GM18505 (cell line): ENCODE results near the gene MCM7.

Experiments
- ATAC-seq: cut with Tn5 transposase; IDR thresholded peaks from one replicate; pipeline ENCODE4 v1.9.1; 2021; ENCODE audit not compliant: unreplicated experiment
- POLR2A ChIP-seq: IDR thresholded peaks from 4 replicates; pipeline ENCODE4 v1.6.1; 2011; ENCODE audit warnings: borderline replicate concordance; ENCODE audit not compliant: insufficient read depth, insufficient read length; ENCODE audit errors: extremely low read depth

The MCM7 gene

DNA sequence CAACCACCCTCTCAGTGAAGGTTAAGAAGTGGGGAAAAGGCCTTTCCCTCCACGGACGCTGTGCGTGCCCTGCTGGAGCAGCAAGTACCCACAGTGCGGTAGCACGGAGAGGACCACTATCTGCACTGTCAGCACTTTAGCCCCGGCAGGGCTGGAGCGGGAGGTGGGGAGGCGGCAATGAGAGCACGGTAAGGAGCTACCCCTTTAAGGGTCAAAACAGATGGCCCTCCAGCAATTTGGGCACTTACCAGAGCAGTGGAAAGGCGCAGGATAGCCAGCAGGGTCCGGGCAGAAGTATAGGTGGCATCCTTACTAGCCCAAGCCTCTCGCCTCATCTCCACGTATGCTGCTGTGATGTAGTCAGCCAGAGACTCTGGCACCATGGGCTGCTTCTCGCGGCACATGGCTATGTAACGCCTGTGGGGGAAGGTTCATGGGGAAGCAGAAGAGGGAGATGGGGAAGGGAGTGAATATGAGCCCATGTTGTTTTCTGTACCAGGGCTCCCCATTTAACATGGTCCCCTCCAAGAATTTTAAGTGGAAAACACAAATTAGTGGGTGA lies 7.2 kb downstream of the MCM7 start:
- ATAC-seq: no peak
- TF ChIP-seq POLR2A: peak; percentile 14

DNA sequence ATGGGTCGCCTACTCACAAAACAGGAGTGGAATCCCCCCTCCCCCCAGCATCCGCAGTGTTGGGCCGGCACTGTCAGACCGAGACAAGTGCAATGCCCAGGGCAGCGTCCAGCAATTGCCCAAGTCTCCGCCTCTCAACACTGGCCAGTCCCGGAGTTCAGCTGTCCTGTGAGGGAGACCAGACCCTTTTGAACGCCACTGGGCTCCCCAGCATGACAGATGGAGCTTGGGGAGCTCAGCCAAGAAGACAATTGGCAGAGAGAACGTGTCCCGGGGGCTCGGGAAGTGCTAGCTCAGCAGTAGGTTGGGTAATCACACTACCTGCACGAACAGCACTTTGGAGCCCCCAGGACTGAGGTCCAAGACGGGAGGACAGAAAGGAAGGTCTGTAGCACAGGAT lies 7.7 kb downstream of the MCM7 start:
- no peak for ATAC-seq

DNA sequence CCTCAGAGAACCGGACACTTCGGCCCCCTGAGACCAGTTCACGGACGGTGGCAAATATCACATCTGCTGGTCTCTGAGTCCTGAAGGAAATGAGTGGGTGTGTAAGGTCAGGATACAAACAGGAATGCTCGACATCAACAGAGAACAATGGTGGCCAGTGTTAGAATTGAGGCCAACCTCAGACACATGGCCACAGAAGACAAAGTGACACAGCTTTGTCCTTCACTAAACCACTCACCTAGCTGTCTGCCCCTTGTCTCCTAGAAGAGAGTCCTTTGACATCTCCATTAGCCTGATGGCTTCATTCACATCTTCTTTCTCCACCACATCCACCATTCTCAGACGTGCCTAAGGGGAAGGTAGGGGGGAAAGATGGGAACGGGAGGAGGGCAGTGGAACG lies 8.1 kb downstream of the MCM7 start:
- no peak for TF ChIP-seq POLR2A
- no peak for ATAC-seq

More for the DNA sequence above, 7.7 kb downstream of the MCM7 start:
- no peak for TF ChIP-seq POLR2A

DNA sequence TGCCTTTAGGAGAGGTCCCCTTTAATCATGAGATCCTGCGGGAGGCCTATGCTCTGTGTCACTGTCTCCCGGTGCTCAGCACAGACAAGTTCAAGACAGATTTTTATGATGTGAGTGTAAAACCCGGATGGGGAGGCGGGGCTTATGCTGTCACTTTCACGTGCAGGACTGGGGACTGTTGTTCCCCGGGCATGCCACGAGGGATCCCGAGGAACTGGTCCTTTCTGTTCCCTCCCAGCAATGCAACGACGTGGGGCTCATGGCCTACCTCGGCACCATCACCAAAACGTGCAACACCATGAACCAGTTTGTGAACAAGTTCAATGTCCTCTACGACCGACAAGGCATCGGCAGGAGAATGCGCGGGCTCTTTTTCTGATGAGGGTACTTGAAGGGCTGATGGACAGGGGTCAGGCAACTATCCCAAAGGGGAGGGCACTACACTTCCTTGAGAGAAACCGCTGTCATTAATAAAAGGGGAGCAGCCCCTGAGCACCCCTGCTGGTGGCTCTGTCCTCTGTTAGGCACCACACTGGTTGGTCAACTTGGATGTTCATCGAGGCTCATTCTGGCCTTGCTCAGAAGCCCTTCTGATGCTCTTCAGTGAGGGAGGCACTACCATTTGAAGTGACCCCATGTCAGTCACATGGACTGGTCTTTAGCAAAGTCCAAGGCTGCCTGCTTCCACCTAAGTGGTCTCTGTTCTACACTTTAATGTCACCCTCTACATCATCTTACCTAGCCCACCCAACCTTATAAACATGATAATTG lies 9.6 kb downstream of the MCM7 start:
- no peak for ATAC-seq
- no peak for TF ChIP-seq POLR2A

DNA sequence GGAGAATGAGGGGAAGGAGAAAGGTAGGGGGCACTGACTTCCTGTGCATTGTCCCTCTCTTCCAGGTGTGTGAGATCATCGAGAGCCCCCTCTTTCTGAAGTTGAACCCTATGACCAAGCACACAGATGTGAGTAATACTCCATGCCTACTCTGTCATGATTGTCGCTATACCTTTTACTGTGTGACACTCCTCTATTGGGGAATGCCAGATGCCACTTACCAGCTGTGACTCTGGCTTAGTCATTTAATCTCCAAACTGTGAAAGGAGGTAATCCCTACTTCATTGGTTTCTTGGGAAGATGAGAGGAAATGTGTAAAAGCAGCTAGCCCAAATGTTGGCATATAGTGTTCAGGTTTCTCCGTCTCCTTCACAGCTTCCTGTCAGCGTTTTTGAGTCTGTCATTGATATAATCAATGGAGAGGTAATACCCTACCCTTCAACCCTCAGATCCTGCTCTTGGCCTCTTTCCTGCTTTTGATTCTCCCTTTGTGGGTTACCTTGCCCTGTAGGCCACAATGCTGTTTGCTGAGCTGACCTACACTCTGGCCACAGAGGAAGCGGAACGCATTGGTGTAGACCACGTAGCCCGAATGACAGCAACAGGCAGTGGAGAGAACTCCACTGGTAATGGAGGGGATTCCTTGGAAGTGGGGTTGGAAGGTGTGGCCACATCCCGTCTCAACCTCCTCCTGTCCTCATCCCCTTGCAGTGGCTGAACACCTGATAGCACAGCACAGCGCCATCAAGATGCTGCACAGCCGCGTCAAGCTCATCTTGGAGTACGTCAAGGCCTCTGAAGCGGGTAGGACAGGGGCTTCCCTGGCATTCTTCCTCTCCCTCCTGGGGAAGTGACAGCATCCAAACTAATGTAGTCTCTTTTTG lies 10.4 kb downstream of the MCM7 start:
- TF ChIP-seq POLR2A: no peak
- no peak for ATAC-seq

DNA sequence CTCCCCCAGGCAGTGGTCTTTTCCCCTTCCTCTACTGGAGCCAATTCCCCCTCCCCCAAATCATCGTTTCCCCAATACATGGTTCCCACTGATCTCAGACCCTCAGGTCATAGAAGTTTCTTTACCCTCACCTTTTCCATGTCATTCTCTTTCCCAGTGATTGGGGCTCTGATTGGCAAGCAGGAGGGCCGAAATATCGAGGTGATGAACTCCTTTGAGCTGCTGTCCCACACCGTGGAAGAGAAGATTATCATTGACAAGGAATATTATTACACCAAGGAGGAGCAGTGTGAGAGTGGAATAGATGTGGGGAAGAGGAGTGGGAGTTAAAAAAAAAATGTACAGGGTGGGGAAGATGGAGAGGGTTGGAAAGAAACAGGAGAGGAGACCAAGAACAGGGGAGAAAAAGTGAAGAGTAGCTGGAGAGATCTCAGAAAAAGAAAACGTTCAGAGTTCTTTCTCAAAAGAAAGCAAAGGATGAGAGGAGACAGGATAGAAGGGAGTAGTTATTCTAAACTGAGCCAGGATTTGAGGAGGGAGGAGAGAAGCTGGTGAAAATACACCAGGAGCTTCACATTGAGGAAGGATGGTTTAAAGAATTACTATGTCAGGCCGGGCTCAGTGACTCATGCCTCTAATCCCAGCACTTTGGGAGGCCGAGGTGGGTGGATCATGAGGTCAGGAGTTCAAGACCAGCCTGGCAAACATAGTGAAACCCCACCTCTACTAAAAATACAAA lies 11.6 kb downstream of the MCM7 start:
- no peak for TF ChIP-seq POLR2A
- no peak for ATAC-seq

DNA sequence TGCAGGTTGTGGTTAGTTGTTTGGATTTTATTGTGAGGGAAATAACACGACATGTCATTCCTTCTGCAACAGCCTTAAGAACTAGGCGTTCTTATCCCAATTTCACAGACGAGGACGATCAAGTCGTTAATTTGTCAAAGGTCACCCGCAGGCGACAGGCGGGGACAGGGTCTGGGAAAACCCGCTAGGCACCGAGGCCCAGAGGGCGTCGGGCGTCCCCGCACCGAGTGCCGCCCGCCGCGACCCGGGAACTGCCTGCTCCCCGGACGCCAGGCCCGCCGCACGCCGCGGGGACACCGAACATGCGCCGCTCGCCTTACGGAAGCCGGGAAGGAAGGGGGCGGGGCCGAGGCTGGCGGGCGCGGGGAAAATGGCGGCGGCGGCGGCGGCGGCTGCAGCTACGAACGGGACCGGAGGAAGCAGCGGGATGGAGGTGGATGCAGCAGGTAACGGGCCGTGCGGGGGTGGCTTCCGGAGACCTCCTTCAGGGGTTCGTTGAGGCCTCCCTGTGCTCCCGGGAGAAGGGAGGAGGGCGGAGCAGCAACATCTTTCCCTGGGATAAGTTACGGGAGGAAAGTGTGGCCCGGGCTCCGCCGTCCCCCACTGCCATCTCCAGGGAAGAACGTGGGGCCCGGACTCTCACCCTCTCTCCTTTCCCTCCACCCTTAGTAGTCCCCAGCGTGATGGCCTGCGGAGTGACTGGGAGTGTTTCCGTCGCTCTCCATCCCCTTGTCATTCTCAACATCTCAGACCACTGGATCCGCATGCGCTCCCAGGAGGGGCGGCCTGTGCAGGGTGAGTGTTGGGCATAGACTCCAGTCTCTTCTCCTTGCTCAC lies 12.4 kb downstream of the MCM7 start, which contains the start of gene COPS6:
Gene COPS6 (plus strand): TSS at position 349 of the 837 bp plus-strand sequence. CDS start 22 bp downstream, at position 371.
- peak; percentile 60 for ATAC-seq
- peak; percentile 95 for TF ChIP-seq POLR2A

DNA sequence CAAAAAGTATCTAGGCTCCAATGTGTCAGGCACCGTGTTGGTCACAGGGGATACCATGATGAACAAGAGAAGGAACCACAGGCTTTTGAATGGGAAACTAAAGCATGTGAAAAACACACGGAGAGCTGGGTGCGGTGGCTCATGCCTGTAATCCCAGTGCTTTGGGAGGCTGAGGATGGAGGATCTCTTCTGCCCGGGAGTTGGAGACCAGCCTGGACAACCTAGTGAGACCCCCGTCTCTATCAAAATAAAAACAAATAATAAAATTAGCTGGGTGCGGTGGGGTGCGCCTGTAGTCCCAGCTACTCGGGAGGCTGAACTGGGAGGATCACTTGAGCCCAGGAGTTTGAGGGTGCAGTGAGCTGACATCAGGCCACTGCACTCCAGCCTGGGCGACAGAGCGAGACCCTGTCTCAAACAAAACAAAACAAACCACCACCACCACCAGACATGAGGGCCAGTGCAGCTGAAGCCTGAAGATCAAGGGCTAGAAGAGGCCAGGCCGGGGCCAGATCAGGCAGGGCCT lies 13.0 kb downstream of the MCM7 start:
- TF ChIP-seq POLR2A: no peak
- peak; percentile 22 for ATAC-seq

DNA sequence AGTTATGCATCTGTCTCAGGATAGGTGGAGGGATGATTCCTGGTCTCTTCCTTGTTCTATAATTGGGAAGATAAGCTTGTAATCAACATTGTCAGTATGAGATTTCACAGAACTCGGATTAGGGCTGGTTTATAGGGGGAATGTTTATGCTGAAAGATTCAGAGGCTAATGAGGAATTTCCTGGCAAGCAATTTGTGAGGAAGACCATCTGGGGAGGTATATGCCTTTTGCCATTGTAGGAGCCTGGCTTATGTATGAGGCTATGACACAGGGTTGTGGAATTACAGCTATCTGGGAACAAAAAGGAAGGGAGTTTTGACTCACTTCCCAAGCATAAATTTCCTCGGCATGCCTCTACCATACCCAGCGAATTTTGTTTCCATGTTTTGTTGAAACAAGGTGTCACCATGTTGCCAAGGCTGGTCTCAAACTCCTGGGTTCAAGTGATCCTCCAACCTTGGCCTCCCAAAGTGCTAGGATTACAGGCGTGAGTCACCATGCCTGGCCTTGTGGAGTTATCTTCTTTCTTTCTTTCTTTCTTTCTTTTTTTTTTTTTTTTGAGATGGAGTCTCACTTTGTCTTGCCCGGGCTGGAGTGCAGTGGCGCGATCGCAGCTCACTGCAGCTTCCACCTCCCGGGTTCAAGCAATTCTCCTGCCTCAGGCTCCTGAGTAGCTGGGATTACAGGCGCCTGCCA lies 14.0 kb downstream of the MCM7 start:
- ATAC-seq: no peak
- TF ChIP-seq POLR2A: no peak

DNA sequence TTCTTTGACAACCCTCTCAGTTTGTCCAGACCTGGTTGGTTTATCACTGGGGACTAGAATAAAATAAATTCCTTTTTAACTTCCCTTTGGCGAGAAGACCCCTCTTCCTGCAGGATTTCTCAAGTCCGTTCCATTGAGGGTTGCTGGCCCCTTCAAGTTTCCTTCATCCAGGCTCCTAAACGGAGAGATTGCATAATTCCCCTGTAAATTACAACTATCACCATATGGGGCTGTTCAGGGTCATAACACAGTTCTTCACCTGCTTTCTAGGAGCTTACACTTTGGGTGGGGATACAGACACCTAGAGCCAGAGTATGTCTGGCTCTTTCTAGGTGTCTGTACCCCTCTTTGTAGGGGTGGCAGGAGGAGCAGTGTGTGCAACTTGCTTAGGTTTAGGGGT lies 15.7 kb downstream of the MCM7 start:
- TF ChIP-seq POLR2A: no peak
- ATAC-seq: no peak

DNA sequence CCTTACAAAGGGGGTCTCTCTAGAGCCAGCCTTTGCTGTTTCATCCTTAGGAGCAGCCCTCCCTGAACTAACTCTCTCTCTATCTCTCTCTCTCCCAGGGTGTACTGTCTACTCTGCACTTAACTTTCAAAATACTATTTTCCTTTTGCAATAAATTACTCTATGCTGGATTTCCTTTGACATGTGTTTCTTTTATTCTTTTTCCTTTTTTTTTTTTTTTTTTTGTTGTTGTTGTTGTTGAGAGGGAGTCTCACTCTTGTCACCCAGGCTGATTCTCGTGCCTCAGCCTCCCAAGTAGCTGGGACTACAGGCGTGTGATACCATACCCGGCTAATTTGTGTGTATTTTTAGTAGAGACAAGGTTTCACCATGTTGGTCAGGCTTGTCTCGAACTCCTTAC lies 18.2 kb downstream of the MCM7 start:
- no peak for ATAC-seq
- no peak for TF ChIP-seq POLR2A

DNA sequence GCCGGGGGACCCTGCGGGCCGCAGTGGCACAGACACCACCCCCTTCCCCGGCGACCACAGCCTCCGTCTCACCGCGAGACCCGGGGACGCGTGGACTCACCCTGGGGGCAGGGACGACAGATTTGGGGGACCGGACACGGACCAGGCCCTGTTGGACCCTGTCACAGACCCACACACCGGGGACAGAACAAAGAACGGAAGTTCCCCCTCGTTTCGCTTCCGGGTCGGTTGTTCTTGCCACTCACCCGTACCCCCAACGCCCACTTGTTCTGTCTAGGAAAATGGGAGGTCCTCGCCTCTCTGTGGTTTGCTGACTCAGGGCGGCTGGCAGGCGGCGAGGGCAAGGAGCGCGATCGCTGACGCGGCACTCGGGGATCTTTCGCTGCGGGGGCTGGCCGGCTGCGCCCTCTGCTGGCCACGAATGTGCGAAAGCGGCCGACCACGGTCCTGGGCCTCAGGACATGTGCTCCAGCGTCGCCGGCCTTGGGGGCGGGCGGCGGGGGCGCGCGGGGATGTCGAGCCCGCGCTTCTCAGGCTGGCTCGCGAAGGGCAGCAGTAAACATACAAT lies 19.6 kb downstream of the MCM7 start, which contains the start of gene ZNF3:
Gene ZNF3 (minus strand): TSS at position 189 of the 568 bp plus-strand sequence. CDS start 4,366 bp downstream, outside the sequence.
- ATAC-seq: peak; percentile 68
- peak; percentile 83 for TF ChIP-seq POLR2A
